Right lobe of liver (tissue), 4 donors: ENCODE measurements around the gene KRTAP12-4.

Source experiments
- POLR2A ChIP-seq: fragments of 450-650 bp; IDR thresholded peaks from one replicate; pipeline ENCODE4 v1.6.1; 2017; ENCODE audit warnings: antibody characterized with exemption, mild to moderate bottlenecking
- TF ChIP-seq, protein P1 (sequence below), 4 donors: fragments of 200-600 bp in 3 of 4; fragments of 450-650 bp in 1 of 4; IDR thresholded peaks; one replicate each; pipeline versions ENCODE4 v1.5.1 to v1.8.0; 2016 to 2022; ENCODE audit warnings: antibody characterized with exemption in 4 of 4, mild to moderate bottlenecking in 2 of 4
- donor health status: DM: no; HTN: no; CAD: no.
- donor health status: DM: no; HTN: no; CAD: no.
- donor health status: DM: no; HTN: yes; CAD: no.

DNA sequence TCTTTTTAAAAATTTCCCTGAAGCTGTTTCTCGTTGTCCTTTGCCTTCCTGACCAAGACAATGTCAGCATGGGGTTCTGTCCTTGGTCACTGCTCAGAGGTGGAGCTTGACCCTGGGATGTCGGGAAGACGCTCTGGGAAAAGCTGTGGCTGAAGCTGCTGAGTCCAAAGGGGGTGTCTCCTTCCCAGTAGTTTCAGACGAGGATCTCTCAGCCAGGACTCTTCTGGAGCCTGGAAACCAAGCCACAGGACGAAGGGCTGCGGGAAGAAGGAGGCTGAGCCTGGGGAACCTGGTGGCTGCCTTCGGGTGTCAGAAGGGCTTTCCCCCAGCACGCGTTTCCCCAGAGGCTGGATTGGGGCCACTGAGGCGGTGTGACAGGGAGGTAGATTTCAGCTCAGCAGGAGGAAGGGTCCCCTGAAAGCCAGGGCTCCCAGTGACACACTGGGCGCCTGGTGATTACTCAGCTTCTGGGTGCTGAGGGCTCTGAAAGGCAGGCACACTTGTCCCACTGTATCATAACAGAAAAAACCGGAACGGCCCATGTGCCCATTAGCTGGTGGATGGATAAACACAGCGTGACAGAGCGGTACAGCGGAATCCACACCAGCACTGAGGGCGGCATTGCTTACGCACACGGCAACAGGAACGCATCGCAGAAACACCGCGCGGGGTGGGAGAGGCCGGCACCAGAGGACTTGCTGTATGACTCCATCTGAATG lies 32.5 kb upstream of the KRTAP12-4 start:
- TF ChIP-seq, protein P1, sequence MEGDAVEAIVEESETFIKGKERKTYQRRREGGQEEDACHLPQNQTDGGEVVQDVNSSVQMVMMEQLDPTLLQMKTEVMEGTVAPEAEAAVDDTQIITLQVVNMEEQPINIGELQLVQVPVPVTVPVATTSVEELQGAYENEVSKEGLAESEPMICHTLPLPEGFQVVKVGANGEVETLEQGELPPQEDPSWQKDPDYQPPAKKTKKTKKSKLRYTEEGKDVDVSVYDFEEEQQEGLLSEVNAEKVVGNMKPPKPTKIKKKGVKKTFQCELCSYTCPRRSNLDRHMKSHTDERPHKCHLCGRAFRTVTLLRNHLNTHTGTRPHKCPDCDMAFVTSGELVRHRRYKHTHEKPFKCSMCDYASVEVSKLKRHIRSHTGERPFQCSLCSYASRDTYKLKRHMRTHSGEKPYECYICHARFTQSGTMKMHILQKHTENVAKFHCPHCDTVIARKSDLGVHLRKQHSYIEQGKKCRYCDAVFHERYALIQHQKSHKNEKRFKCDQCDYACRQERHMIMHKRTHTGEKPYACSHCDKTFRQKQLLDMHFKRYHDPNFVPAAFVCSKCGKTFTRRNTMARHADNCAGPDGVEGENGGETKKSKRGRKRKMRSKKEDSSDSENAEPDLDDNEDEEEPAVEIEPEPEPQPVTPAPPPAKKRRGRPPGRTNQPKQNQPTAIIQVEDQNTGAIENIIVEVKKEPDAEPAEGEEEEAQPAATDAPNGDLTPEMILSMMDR (IDR thresholded peaks at IDR 0.05) = no peak
- no peak for TF ChIP-seq POLR2A
